Mucosa of descending colon (tissue), 3 donors: ENCODE results near the gene GMNN. TPM values are rescaled to one million over a fixed set of nuclear protein-coding genes. Genes with fewer than 3 reads are reported as not detected.

Source experiments
- ATAC-seq: fragments of 200-7000 bp; cut with Tn5 transposase; one replicate; pipeline ENCODE4 v1.9.1; 2020; ENCODE audit warnings: mild to moderate bottlenecking, moderate library complexity
- DNase-seq, 3 donors: peaks; one replicate each; pipeline ENCODE4 v3.0.0-alpha.2; 2020
- H3K36me3 ChIP-seq: fragments of 200-600 bp; one replicate; pipeline ENCODE4 v1.8.0; 2021; ENCODE audit warnings: low read depth, mild to moderate bottlenecking
- H3K4me1 ChIP-seq: fragments of 200-600 bp; one replicate; pipeline ENCODE4 v1.8.0; 2021; ENCODE audit warnings: low read depth, mild to moderate bottlenecking
- H3K4me3 ChIP-seq: fragments of 200-600 bp; one replicate; pipeline ENCODE4 v1.8.0; 2021; ENCODE audit warnings: mild to moderate bottlenecking
- H3K9me3 ChIP-seq: fragments of 200-600 bp; one replicate; pipeline ENCODE4 v1.8.0; 2021; ENCODE audit warnings: mild to moderate bottlenecking
- CTCF ChIP-seq: fragments of 200-600 bp; IDR thresholded peaks from one replicate; pipeline ENCODE4 v1.8.0; 2022; ENCODE audit warnings: antibody characterized with exemption, mild to moderate bottlenecking
- intact Hi-C, 2 donors: fragments of 100-400 bp; cut with DNase I in 1 of 2; cut with micrococcal nuclease in 1 of 2; formaldehyde crosslinking; loops; one replicate each; pipeline versions ENCODE4 v1.11.0 to v1.11.1; 2022; cut with DNase I, micrococcal nuclease
- total RNA-seq, 3 donors: library from RNA; stranded (reverse); fragmentation: NEBNext Ultra II Directional in 2 of 3; extraction: Animal tissue kit (Norgen Biotek cat#: 25700) in 2 of 3; gene quantifications; one replicate each; pipeline versions ENCODE4 v1.2.1 to v1.2.4, GENCODE V29; 2021 to 2023
- donor health status: DM: no; HTN: no; CAD: no; lungs with moderate emphysema.
- donor health status: DM: no; HTN: no; CAD: no.
- donor health status: DM: no; HTN: yes; CAD: no.

Gene GMNN
- total RNA-seq, 3 donors from 2014 or later = 20.6 to 62.0 (median 45.8) TPM

- no peak overlapping the region for H3K4me3 ChIP-seq
- no peak for TF ChIP-seq CTCF
- no peaks in the 10 kb centered on the region for H3K9me3 ChIP-seq
- H3K36me3 ChIP-seq = no peaks in the 10 kb centered on the region
- DNase-seq = no peak
- no peak for ATAC-seq
- intact Hi-C loops = no loop called here
- no peaks in the 10 kb centered on the region for H3K4me1 ChIP-seq
These were observed 33.9 kb upstream of the GMNN start for GRCh38 chr6:24740861-24741260.

GRCh38 chr6:24742216-24742738 lies 32.5 kb upstream of the GMNN start:
- ATAC-seq (no peak), DNase-seq (no peak)
- no peak overlapping the region for H3K4me3 ChIP-seq
- no peaks in the 10 kb centered on the region for H3K4me1 ChIP-seq
- intact Hi-C loops = no loop called here
- no peak for TF ChIP-seq CTCF
- H3K9me3 ChIP-seq = no peaks in the 10 kb centered on the region
- H3K36me3 ChIP-seq = no peaks in the 10 kb centered on the region

GRCh38 chr6:24743265-24743943 lies 31.3 kb upstream of the GMNN start:
- no peaks in the 10 kb centered on the region for H3K4me1 ChIP-seq
- intact Hi-C loops = no loop called here
- ATAC-seq = peak; percentile 93
- peak in 1 of 3 donors; percentile 29 for DNase-seq
- no peak overlapping the region for H3K4me3 ChIP-seq
- H3K9me3 ChIP-seq = no peaks in the 10 kb centered on the region
- H3K36me3 ChIP-seq = no peaks in the 10 kb centered on the region
- no peak for TF ChIP-seq CTCF

GRCh38 chr6:24743944-24744335 lies 30.8 kb upstream of the GMNN start:
- ATAC-seq = no peak
- no peak overlapping the region for H3K4me3 ChIP-seq
- TF ChIP-seq CTCF = no peak
- H3K36me3 ChIP-seq = no peaks in the 10 kb centered on the region
- H3K4me1 ChIP-seq = no peaks in the 10 kb centered on the region
- intact Hi-C loops = no loop called here
- no peak for DNase-seq
- no peaks in the 10 kb centered on the region for H3K9me3 ChIP-seq

GRCh38 chr6:24744911-24745310 lies 29.8 kb upstream of the GMNN start:
- TF ChIP-seq CTCF = no peak
- peak; percentile 28 for ATAC-seq
- Histone ChIP-seq H3K4me1 (no peaks in the 10 kb centered on the region), H3K9me3 (no peaks in the 10 kb centered on the region), H3K36me3 (no peaks in the 10 kb centered on the region), H3K4me3 (no peak overlapping the region)
- no peak for DNase-seq
- intact Hi-C loops = no loop called here
